BLaER1 treated with 17β-estradiol and CSF1 and Interleukin-3, amounts not matched to agents 10 nM and 100 nM (cell line): ENCODE data around the gene COPZ2.
"Not testable (repeated sequence)": the region's sequence is repeated elsewhere in the genome, so short reads cannot be mapped to it uniquely, and the experiment has no call there.

Experiments used
- H3K27ac ChIP-seq, 11 experiments: shearing (Covaris generic); formaldehyde crosslinking; 2 replicates each; pipeline ENCODE4 v1.8.1; 2022
- H3K27me3 ChIP-seq, 11 experiments: shearing (Covaris generic); formaldehyde crosslinking; 2 replicates each; pipeline ENCODE4 v1.8.1; 2022
- H3K36me3 ChIP-seq, 11 experiments: shearing (Covaris generic); formaldehyde crosslinking; 2 replicates each; pipeline ENCODE4 v1.8.1; 2022
- H3K4me1 ChIP-seq, 10 experiments: shearing (Covaris generic); formaldehyde crosslinking; 2 replicates each; pipeline ENCODE4 v1.8.1; 2022
- H3K4me2 ChIP-seq, 11 experiments: shearing (Covaris generic); formaldehyde crosslinking; 2 replicates each; pipeline ENCODE4 v1.8.1; 2022
- H3K4me3 ChIP-seq, 10 experiments: shearing (Covaris generic); formaldehyde crosslinking; 2 replicates each; pipeline ENCODE4 v1.8.1; 2022
- H3K9ac ChIP-seq, 11 experiments: shearing (Covaris generic); formaldehyde crosslinking; 2 replicates each; pipeline ENCODE4 v1.8.1; 2022
- H3K9me3 ChIP-seq, 11 experiments: shearing (Covaris generic); formaldehyde crosslinking; replicated peaks in 1 of 11; 2 replicates each; pipeline ENCODE4 v1.8.1; 2022
- H4K20me1 ChIP-seq, 11 experiments: shearing (Covaris generic); formaldehyde crosslinking; 2 replicates each; pipeline ENCODE4 v1.8.1; 2022
- Cebpa-rat ChIP-seq, 11 experiments: shearing (Covaris generic); IDR thresholded peaks; 2 replicates each; pipeline ENCODE4 v1.8.1; 2022

The COPZ2 gene

DNA sequence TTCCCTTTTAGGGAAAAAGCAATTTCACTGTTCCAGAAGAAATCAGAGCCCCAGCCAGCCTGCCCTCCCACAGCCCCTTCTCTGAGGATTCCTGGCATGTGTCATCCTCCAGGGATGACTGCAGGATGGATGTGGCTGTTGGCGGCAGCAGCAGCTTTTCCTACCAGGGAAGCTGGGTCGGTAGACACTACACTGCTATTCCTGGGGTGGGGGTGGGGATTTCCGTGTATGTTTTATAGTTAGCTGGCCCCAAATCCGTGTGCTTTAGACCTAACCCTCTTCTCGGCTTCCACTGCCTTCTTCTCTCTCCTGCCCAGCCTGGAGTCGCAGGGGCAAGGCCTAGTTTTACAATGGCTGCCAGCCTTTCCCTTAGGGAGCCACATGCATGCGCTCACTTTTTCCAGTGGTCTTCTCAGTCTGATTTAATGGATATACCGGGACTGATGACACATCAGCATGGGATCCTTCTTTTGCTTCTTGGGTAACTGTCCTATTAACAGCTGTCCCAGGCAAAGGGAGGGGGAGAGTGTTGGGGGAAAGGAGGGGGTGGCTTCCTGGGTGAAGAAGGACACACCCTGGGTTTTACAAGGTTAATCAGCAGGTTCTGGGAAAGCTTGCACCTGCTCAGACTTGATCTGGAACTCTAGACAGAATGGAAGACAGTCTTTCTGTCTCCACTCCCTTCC is 7.9 kb upstream of the COPZ2 start:
- Histone ChIP-seq H3K9ac (no peak overlapping the region), H3K9me3 (no peaks in the 10 kb centered on the region), H4K20me1 (peaks cover 0 to 18% (median 9%) of the 10 kb centered on the region in 11 experiments; a peak in 14 of 22 replicates), H3K4me3 (no peak overlapping the region), H3K27ac (no peak overlapping the region), H3K36me3 (peaks cover under 1 to 6% (median 2%) of the 10 kb centered on the region in 11 experiments; a peak in 20 of 22 replicates), H3K4me2 (peak overlapping the region in 4 of 11 experiments; percentile 16 to 90 (median 89); a peak in 7 of 22 replicates), H3K4me1 (peaks cover 26 to 54% (median 45%) of the 10 kb centered on the region in 10 experiments), H3K27me3 (peaks cover 0 to 6% (median under 1%) of the 10 kb centered on the region in 11 experiments; a peak in 4 of 22 replicates)
- TF ChIP-seq Cebpa-rat (IDR thresholded peaks at IDR 0.05): no peak

DNA sequence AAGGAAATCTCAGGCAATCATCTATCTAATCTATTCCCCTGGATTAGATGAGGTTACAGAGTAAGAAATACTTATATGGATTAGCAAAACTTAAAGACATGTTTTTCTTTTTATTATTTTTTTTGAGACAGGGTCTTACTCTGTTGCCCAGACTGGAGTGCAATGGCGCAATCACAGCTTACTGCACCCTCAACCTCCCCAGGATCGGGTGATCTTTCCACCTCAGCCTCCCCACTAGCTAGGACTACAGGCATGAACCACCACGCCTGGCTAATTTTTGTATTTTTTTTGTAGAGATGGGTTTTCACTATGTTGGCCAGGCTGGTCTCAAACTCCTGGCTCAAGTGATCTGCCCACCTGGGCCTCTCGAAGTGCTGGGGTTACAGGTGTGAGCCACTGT is 7.3 kb upstream of the COPZ2 start:
- H3K4me1 ChIP-seq: peaks cover 20 to 48% (median 39%) of the 10 kb centered on the region in 10 experiments
- H4K20me1 ChIP-seq: peaks cover 0 to 12% (median 3%) of the 10 kb centered on the region in 11 experiments; a peak in 8 of 22 replicates
- H3K36me3 ChIP-seq: no peaks in the 10 kb centered on the region
- no peak overlapping the region for H3K4me3 ChIP-seq
- H3K4me2 ChIP-seq: 0 out of 22 replicates have a peak overlapping the region, but pooled peaks of 1 of the 11 experiments have one; percentile 8
- peaks cover 0 to 12% (median 6%) of the 10 kb centered on the region in 11 experiments; a peak in 9 of 22 replicates for H3K27me3 ChIP-seq
- no peak for TF ChIP-seq Cebpa-rat (IDR thresholded peaks at IDR 0.05)
- no peak overlapping the region for H3K27ac ChIP-seq
- H3K9ac ChIP-seq: no peak overlapping the region
- no peaks in the 10 kb centered on the region for H3K9me3 ChIP-seq

DNA sequence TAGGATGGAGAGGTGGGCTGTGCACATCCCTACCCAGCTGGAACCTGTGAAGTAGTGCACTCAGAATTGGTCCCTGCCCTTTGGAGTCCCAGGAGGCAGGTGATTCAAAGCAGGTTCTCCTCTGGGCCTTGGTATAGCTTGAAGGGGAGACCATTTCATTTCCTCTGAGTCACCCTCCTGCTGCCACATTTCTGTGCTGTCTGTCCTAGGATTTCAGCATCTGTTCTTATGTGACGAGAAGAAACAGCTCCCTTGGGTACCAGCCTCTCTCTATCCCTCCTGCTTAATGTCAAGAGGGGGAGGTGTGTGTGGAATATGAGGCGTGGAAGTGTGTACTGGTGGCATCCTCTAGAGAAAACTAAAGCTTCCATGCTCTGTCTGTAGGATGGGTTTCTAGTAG is 5.6 kb upstream of the COPZ2 start:
- TF ChIP-seq Cebpa-rat (IDR thresholded peaks at IDR 0.05): no peak; a peak in 1 of 22 replicates
- peak overlapping the region in 1 of 11 experiments; percentile 23; a peak in 1 of 22 replicates for H3K27ac ChIP-seq
- H3K9me3 ChIP-seq: no peaks in the 10 kb centered on the region
- H4K20me1 ChIP-seq: peaks cover 0 to 5% (median 0%) of the 10 kb centered on the region in 11 experiments; a peak in 4 of 22 replicates
- no peaks in the 10 kb centered on the region for H3K36me3 ChIP-seq
- peaks cover 19 to 38% (median 31%) of the 10 kb centered on the region in 10 experiments for H3K4me1 ChIP-seq
- H3K9ac ChIP-seq: no peak overlapping the region; a peak in 1 of 22 replicates
- peak overlapping the region in 10 of 11 experiments; percentile 3 to 66 (median 54); a peak in 19 of 22 replicates for H3K4me2 ChIP-seq
- no peak overlapping the region for H3K4me3 ChIP-seq
- H3K27me3 ChIP-seq: peaks cover 15 to 29% (median 23%) of the 10 kb centered on the region in 11 experiments

DNA sequence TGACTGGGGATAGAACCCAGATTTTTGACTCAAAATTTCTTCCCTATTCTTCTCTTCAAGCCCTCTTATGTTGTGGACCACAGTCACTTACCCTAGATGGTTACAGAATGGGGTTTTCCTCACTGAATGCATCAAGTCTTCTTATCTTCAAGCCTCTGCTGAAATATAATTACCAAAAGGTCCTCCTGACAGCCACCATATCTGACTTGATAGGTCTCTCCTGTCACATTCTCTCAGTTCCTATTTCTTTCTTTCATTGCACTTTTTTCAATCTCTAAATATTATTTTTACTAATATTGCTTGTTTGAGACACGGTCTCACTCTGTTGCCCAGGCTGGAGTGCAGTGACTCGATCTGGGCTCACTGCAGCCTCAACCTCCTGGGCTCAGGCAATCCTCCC is 1.1 kb upstream of the COPZ2 start:
- H3K4me2 ChIP-seq: no peak overlapping the region
- peaks cover 0 to 21% (median 19%) of the 10 kb centered on the region in 10 experiments; a peak in 17 of 20 replicates for H3K4me1 ChIP-seq
- H3K4me3 ChIP-seq: no peak overlapping the region
- H3K9me3 ChIP-seq: no peaks in the 10 kb centered on the region
- peaks cover 54 to 74% (median 66%) of the 10 kb centered on the region in 11 experiments for H3K27me3 ChIP-seq
- no peak overlapping the region for H3K27ac ChIP-seq
- TF ChIP-seq Cebpa-rat (IDR thresholded peaks at IDR 0.05): no peak
- peaks cover 0 to 24% (median 12%) of the 10 kb centered on the region in 11 experiments; a peak in 10 of 22 replicates for H4K20me1 ChIP-seq
- no peak overlapping the region for H3K9ac ChIP-seq
- H3K36me3 ChIP-seq: no peaks in the 10 kb centered on the region

DNA sequence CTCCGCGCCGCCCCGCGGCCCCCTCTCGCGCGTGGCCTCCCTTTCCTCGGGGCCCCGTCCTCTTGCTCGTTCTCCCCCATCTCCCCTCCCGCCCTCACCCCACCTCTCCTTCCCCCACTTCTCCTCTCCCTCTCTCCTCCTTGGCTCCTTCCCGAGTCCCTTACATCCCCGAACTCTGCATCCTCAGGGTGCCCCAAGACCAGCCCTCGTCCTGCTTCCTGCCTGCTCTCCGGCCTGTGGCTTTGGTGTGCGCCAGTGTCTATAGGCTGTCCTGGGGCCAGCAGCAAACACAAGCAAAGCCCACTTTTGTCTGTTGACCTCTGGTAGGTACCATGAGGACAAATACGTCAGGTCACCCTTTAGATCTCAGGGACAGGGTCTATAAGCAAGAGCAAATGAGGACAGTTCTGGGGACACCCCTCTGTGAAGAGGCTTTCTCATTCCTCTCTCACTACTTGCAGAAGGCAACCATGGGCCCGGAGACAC is 284 bp upstream of the COPZ2 start:
- H3K4me3 ChIP-seq: peak overlapping the region in 4 of 10 experiments; percentile 58 to 68 (median 63); a peak in 9 of 20 replicates
- no peak overlapping the region for H3K27ac ChIP-seq
- no peaks in the 10 kb centered on the region for H3K9me3 ChIP-seq
- peaks cover 0 to 13% (median 11%) of the 10 kb centered on the region in 10 experiments; a peak in 17 of 20 replicates for H3K4me1 ChIP-seq
- TF ChIP-seq Cebpa-rat (IDR thresholded peaks at IDR 0.05): no peak
- peak overlapping the region in 2 of 11 experiments; percentile 74 to 76; a peak in 2 of 22 replicates for H3K9ac ChIP-seq
- peaks cover 54 to 82% (median 74%) of the 10 kb centered on the region in 11 experiments for H3K27me3 ChIP-seq
- H3K36me3 ChIP-seq: no peaks in the 10 kb centered on the region
- peak overlapping the region in 10 of 11 experiments; percentile 65 to 97 (median 83); a peak in 15 of 22 replicates for H3K4me2 ChIP-seq
- H4K20me1 ChIP-seq: peaks cover 0 to 24% (median 12%) of the 10 kb centered on the region in 11 experiments; a peak in 10 of 22 replicates

DNA sequence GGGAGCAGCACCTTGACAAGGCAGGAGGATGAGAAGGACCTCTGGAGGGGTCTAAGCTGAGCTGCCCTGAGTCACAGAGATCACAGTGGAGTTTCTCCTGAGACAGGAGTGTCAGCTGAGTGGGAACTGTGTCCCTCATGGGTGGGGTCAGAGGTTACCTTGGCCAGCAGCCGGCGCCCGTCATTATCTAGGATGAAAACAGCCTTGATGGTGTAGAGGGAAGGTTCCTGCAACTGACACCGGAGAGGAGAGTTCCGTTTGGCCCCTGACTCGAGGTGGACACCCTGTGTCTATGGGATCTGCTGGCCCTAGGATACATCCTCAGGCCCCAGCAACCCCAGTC is 933 bp downstream of the COPZ2 start:
- Histone ChIP-seq H3K36me3 (no peaks in the 10 kb centered on the region), H3K4me2 (peak overlapping the region; percentile 65 to 97 (median 82); a peak in 18 of 22 replicates), H3K4me3 (peak overlapping the region in 8 of 10 experiments; percentile 34 to 68 (median 56); a peak in 11 of 20 replicates), H3K27ac (no peak overlapping the region), H3K9me3 (no peaks in the 10 kb centered on the region), H3K4me1 (peaks cover 0 to 10% (median 8%) of the 10 kb centered on the region in 10 experiments; a peak in 16 of 20 replicates), H4K20me1 (peaks cover 0 to 24% (median 12%) of the 10 kb centered on the region in 11 experiments; a peak in 11 of 22 replicates), H3K27me3 (peaks cover 58 to 90% (median 86%) of the 10 kb centered on the region in 11 experiments), H3K9ac (no peak overlapping the region; a peak in 1 of 22 replicates)
- TF ChIP-seq Cebpa-rat (IDR thresholded peaks at IDR 0.05): no peak

DNA sequence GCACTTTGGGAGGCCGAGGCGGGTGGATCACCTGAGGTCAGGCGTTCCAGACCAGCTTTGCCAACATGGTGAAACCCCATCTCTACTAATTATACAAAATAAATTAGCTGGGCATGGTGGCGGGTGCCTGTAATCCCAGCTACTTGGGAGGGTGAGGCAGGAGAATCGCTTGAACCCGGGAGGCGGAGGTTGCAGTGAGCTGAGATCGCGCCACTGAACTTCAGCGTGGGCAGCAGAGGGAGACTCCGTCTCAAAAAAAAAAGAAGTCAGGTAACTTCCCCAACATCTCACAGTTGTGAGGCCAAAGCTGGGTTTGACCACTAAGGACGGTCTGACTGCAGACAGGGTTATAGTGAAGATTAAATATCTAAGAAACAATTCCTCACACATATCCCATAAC is 2.9 kb downstream of the COPZ2 start:
- not testable (repeated sequence) for H3K36me3 ChIP-seq, H3K9me3 ChIP-seq, H3K4me3 ChIP-seq, H3K9ac ChIP-seq, H3K27ac ChIP-seq, H3K4me1 ChIP-seq, H3K4me2 ChIP-seq
- peaks cover 58 to 84% (median 80%) of the 10 kb centered on the region in 11 experiments for H3K27me3 ChIP-seq
- peaks cover 0 to 24% (median 12%) of the 10 kb centered on the region in 11 experiments; a peak in 11 of 22 replicates for H4K20me1 ChIP-seq

DNA sequence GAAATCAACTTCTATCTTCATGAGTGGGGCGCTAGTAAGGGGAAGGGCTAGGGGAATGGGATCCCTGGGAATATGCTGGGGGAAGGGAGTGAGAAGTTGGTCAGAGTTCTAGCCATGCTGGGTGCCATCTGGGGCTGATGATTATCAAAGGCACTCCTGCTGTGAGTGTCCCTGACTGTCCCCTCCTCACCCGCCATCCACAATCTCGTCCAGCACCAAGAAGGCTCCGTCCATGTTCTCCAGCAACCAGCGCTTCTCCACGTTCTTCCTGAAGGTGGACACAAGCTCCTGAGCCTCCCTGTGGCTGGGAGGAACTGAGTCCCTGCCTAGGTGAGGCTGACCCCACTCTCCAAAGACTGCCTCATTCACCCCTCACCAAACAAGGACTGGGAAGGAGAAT is 5.6 kb downstream of the COPZ2 start:
- Histone ChIP-seq H3K9me3 (no peaks in the 10 kb centered on the region), H3K4me3 (no peak overlapping the region), H4K20me1 (peaks cover 0 to 9% (median 5%) of the 10 kb centered on the region in 11 experiments; a peak in 11 of 22 replicates), H3K4me1 (peaks cover 0 to 4% (median 2%) of the 10 kb centered on the region in 10 experiments; a peak in 16 of 20 replicates), H3K9ac (no peak overlapping the region), H3K27me3 (peaks cover 32 to 57% (median 53%) of the 10 kb centered on the region in 11 experiments), H3K4me2 (no peak overlapping the region), H3K36me3 (no peaks in the 10 kb centered on the region), H3K27ac (no peak overlapping the region)
- no peak for TF ChIP-seq Cebpa-rat (IDR thresholded peaks at IDR 0.05)

DNA sequence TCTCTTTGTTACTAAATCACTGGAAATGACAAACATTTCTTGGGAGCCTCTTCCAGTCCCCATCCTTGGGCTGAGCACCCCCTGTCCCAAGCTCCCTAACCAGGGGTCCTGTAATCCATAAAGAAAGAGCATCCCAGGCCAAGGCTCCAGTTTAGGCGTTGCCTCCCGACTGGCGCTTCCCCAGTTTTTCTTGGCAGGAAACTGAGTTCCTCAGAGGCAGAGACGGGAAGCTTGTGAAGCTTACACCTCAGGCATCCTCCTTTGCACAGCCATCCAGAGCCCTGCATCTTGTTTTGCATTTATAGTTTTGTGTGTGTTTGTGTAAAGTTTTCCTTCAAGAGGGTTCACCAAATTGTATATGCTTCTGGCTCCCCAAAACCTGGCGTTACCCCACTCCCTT is 7.1 kb downstream of the COPZ2 start:
- H3K4me1 ChIP-seq: peaks cover 5 to 12% (median 7%) of the 10 kb centered on the region in 10 experiments
- H3K9ac ChIP-seq: no peak overlapping the region
- H4K20me1 ChIP-seq: peaks cover 0 to 14% (median 0%) of the 10 kb centered on the region in 11 experiments; a peak in 7 of 22 replicates
- H3K27me3 ChIP-seq: peaks cover 18 to 47% (median 40%) of the 10 kb centered on the region in 11 experiments; a peak in 21 of 22 replicates
- H3K4me3 ChIP-seq: no peak overlapping the region
- no peak overlapping the region for H3K4me2 ChIP-seq
- H3K36me3 ChIP-seq: no peaks in the 10 kb centered on the region
- H3K9me3 ChIP-seq: no peaks in the 10 kb centered on the region
- H3K27ac ChIP-seq: no peak overlapping the region
- TF ChIP-seq Cebpa-rat (IDR thresholded peaks at IDR 0.05): no peak
